Parathyroid adenoma (tissue), 2 donors: Measurements from ENCODE around the gene CYB561.

Experiments
- H2AFZ ChIP-seq: fragments of 300-600 bp; sonication (generic); one replicate; pipeline ENCODE4 v1.7.0; 2017; ENCODE audit warnings: antibody characterized with exemption, mild to moderate bottlenecking
- H3K27ac ChIP-seq: fragments of 300-600 bp; sonication (generic); one replicate; pipeline ENCODE4 v1.7.0; 2017
- H3K27me3 ChIP-seq: fragments of 300-600 bp; sonication (generic); one replicate; pipeline ENCODE4 v1.7.0; 2017; ENCODE audit warnings: low read length; ENCODE audit not compliant: control insufficient read depth, insufficient read depth
- H3K36me3 ChIP-seq: fragments of 300-600 bp; sonication (generic); one replicate; pipeline ENCODE4 v1.7.0; 2017; ENCODE audit warnings: low read length; ENCODE audit not compliant: control insufficient read depth, insufficient read depth
- H3K4me1 ChIP-seq: fragments of 300-600 bp; sonication (generic); one replicate; pipeline ENCODE4 v1.7.0; 2017; ENCODE audit warnings: control low read depth
- H3K4me2 ChIP-seq: fragments of 300-600 bp; sonication (generic); one replicate; pipeline ENCODE4 v1.7.0; 2017; ENCODE audit warnings: low read length
- H3K4me3 ChIP-seq: fragments of 300-600 bp; sonication (generic); one replicate; pipeline ENCODE4 v1.7.0; 2017; ENCODE audit warnings: low read depth, low read length
- H3K79me2 ChIP-seq: fragments of 300-600 bp; sonication (generic); one replicate; pipeline ENCODE4 v1.7.0; 2017; ENCODE audit warnings: control low read depth
- H3K9ac ChIP-seq: fragments of 300-600 bp; sonication (generic); one replicate; pipeline ENCODE4 v1.7.0; 2017; ENCODE audit warnings: mild to moderate bottlenecking
- H3K9me3 ChIP-seq: fragments of 300-600 bp; sonication (generic); one replicate; pipeline ENCODE4 v1.7.0; 2017; ENCODE audit warnings: low read length; ENCODE audit not compliant: control insufficient read depth
- CTCF ChIP-seq: fragments of 300-600 bp; sonication (generic); IDR thresholded peaks from one replicate; pipeline ENCODE4 v1.7.0; 2017; ENCODE audit warnings: antibody characterized with exemption, mild to moderate bottlenecking
- donor health status: primary hyperparathyroidism.

The CYB561 gene

GRCh38 chr17:63445065-63445464, 1.0 kb downstream of the CYB561 start:
- H3K27ac ChIP-seq, result peak overlapping the region; percentile 98

GRCh38 chr17:63444457-63444856, 1.6 kb downstream of the CYB561 start:
- Histone ChIP-seq H3K36me3 (no peaks in the 10 kb centered on the region), H3K27me3 (no peaks in the 10 kb centered on the region), H3K79me2 (peaks cover 9% of the 10 kb centered on the region), H3K4me2 (peak overlapping the region; percentile 97), H3K9me3 (no peaks in the 10 kb centered on the region), H3K4me3 (peak overlapping the region; percentile 27), H3K4me1 (peaks cover 74% of the 10 kb centered on the region), H2AFZ (no peak overlapping the region), H3K27ac (peak overlapping the region; percentile 98), H3K9ac (no peak overlapping the region)
- no peak for TF ChIP-seq CTCF

More at GRCh38 chr17:63445065-63445464, 1.0 kb downstream of the CYB561 start:
- no peak for TF ChIP-seq CTCF
- Histone ChIP-seq H3K79me2 (peaks cover 6% of the 10 kb centered on the region), H3K36me3 (no peaks in the 10 kb centered on the region), H3K9me3 (no peaks in the 10 kb centered on the region), H2AFZ (peak overlapping the region; percentile 75), H3K4me2 (peak overlapping the region; percentile 97), H3K9ac (no peak overlapping the region), H3K4me1 (peaks cover 74% of the 10 kb centered on the region), H3K4me3 (peak overlapping the region; percentile 81), H3K27me3 (no peaks in the 10 kb centered on the region)

- TF ChIP-seq CTCF, result no peak
- Histone ChIP-seq H3K79me2 (peaks cover 20% of the 10 kb centered on the region), H3K27ac (peak overlapping the region; percentile 98), H3K4me1 (peaks cover 80% of the 10 kb centered on the region), H3K9me3 (no peaks in the 10 kb centered on the region), H2AFZ (no peak overlapping the region), H3K4me3 (no peak overlapping the region), H3K27me3 (no peaks in the 10 kb centered on the region), H3K4me2 (no peak overlapping the region), H3K9ac (no peak overlapping the region), H3K36me3 (no peaks in the 10 kb centered on the region)
Measured at GRCh38 chr17:63443053-63443452, 3.1 kb downstream of the CYB561 start.

- H3K9me3 ChIP-seq, result no peaks in the 10 kb centered on the region
- no peaks in the 10 kb centered on the region for H3K36me3 ChIP-seq
- H3K27me3 ChIP-seq, result no peaks in the 10 kb centered on the region
- H3K4me3 ChIP-seq, result no peak overlapping the region
- H3K27ac ChIP-seq, result peak overlapping the region; percentile 98
- H3K79me2 ChIP-seq, result peaks cover 23% of the 10 kb centered on the region
- peaks cover 79% of the 10 kb centered on the region for H3K4me1 ChIP-seq
- H3K9ac ChIP-seq, result no peak overlapping the region
- no peak overlapping the region for H2AFZ ChIP-seq
- TF ChIP-seq CTCF, result peak; percentile 52
- H3K4me2 ChIP-seq, result peak overlapping the region; percentile 15
Measured at GRCh38 chr17:63442549-63443035, 3.5 kb downstream of the CYB561 start.

GRCh38 chr17:63442074-63442473, 4.0 kb downstream of the CYB561 start:
- Histone ChIP-seq H2AFZ (no peak overlapping the region), H3K4me2 (peak overlapping the region; percentile 15), H3K36me3 (no peaks in the 10 kb centered on the region), H3K9ac (no peak overlapping the region), H3K9me3 (no peaks in the 10 kb centered on the region), H3K4me1 (peaks cover 79% of the 10 kb centered on the region), H3K4me3 (peak overlapping the region; percentile 7), H3K27me3 (no peaks in the 10 kb centered on the region), H3K27ac (peak overlapping the region; percentile 98), H3K79me2 (peaks cover 23% of the 10 kb centered on the region)
- TF ChIP-seq CTCF, result no peak
